Activated CD4-positive, CD25-positive, alpha-beta regulatory T cell treated with anti-CD3 and anti-CD28 coated beads, Interleukin-2, amount 50 U/mL, for 72 hours (primary cell): Measurements from ENCODE around the gene RAB40B.

ENCODE experiments used
- DNase-seq: peaks from one replicate; pipeline ENCODE4 v3.0.0; 2021

The RAB40B gene

DNA sequence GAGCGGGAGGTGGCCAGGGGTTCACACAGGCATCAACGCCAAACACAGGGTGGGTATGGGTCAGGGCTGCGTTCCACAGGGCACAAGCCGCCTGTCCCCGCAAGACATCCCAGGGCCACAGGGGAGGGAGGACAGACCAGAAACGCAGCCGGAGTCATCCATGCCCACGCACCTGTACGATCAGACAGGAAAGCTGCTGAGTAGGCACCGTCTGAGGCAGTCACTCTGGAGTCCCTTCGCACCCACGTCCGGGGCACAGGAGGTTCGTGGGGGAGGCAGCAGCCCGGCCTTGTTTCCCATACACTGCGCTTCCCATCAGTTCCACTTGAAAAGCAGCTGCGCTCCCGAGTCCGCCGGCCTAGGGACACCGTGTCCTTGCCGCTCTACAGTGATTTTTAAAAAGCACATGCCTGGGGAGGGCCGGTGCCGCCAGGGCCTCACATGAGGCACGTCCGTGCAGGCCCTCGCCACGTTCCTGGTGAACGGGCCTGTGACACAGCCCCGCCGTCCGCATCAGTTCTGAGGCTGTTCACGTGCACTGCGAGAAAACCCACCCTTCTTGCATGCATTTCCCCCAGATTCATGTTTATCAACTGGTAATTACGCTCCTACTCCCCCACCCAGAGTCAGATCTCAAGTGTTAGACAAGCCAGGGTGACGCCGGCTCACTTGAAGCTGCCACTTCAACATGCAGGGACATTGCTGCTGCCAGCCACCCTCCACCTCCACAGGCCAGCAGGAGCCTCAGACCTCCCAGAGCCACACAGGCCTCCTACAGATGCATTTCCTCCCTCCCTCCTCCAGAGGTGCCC is 85.0 kb downstream of the RAB40B start:
- DNase-seq = no peak

DNA sequence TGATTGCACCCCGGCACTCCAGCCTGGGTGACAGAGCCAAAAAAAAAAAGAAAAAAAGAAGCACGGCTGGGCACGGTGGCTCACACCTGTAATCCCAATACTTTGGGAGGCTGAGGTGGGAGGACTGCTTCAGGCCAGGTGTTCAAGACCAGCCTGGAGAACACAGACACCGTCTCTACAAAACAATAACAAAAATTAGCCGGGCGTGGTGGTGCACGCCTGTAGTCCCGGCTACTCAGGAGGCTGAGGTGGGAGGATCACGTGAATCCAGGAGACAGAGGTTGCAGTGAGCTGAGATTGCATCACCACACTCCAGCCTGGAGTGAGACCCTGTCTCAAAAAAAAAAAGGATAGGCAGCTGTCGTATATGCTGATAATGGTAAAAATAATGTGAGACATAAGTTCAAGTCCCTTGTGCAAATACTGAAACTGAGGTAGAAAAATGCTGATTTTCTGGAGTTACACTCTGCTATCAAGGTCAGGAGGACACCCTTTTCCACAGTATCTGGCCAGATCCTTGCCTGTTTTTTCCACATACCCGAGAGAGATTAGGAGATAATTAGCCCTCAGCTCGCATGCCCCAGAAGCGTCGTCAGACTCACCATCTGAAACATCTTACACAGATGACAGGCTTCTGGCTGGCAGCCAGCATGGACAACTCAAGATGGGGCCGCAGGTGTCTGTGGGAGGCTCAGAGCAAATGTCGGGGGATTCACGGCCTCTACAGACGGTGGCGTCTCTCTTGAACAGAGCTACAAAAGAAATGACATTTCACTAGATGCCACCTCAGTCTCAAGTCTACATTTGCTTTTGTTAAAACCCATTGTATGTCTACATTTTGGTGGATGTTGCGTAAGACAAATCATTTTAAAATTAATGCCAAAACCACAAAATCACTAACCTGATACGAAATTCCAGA is 87.1 kb downstream of the RAB40B start:
- DNase-seq = no peak

DNA sequence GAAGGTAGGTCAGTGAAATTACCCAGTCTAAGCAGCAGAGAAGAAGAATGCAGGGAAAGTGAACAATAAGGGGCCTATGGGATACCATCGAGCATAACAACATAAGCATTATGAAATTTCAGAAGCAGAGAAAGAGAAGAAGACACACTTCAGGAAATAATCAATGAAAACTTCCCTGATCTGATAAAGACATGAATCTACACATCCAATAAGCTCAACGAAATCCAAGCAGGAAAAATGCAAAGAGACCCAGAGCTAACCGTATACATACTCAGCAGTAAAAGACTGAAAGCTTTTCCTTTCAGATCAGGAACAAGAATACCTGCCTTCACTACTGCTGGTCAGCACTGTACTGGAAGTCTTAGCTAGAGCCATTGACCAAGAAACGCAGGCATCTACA is 88.8 kb downstream of the RAB40B start:
- DNase-seq = no peak

DNA sequence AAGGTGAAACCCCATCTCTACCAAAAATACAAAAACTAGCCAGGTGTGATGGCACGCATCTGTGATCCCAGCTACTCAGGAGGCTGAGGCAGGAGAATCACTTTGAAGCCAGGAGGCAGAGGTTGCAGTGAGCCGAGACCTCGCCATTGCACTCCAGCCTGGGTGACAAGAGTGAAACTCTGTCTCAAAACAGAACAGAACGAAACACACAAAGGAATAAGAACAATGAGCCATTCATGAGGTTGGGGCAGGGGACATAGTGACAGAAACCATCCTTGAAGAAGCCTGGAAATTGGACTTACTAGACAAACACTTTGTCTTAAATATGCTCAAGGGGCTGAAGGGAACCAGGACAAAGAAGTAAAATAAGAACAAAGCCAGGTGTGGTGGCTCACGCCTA is 89.7 kb downstream of the RAB40B start:
- no peak for DNase-seq

DNA sequence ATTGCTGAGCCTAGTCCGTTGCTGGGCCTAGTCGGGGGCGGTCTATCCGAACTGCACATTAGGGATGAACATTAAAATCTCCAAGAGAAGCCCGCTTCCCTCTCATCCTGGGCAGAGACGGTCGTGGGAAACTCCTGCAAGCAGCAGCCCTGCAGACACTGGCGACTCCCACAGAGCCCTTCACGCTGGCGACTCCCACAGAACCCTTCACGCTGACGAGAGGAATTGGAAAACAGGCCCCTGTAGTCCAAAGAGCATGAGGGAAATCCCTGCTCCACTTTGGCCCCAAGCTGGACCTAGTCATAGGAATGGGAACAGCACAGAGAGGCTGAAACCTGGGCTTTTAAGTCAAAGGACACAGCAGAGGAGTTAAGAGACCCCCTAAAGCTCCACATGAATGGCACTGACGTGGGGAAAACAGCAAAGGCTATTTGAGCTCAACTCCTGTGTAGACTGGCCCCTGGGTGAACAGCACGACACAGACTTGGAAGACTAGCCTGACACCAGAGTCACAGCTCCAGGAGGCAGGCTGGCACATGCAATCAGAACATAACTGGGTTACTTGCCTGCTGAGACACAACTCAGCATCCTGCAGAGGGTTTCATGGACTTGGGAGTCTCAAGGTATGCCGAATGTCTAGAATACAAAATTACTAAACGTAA is 92.4 kb downstream of the RAB40B start:
- no peak for DNase-seq
